HG02840 (cell line): ENCODE results near the gene EPHB1.

Experiments used
- ATAC-seq: cut with Tn5 transposase; IDR thresholded peaks from one replicate; pipeline ENCODE4 v1.9.1; 2021; ENCODE audit warnings: mild to moderate bottlenecking, moderate library complexity, moderate number of reproducible peaks; ENCODE audit not compliant: unreplicated experiment, low FRiP score

The EPHB1 gene

GRCh38 chr3:134901461-134901860, 106.4 kb downstream of the EPHB1 start:
- ATAC-seq = no peak

- peak; percentile 34 for ATAC-seq
Measured at GRCh38 chr3:134903837-134904236, 108.8 kb downstream of the EPHB1 start.

- peak; percentile 85 for ATAC-seq
Measured at GRCh38 chr3:134904241-134904771, 109.2 kb downstream of the EPHB1 start.

- ATAC-seq = no peak
Measured at GRCh38 chr3:134904776-134905646, 110.0 kb downstream of the EPHB1 start.

GRCh38 chr3:134905647-134905935, 110.5 kb downstream of the EPHB1 start:
- no peak for ATAC-seq

- ATAC-seq = no peak
Measured at GRCh38 chr3:134908271-134908670, 113.2 kb downstream of the EPHB1 start.

- no peak for ATAC-seq
Measured at GRCh38 chr3:134910026-134910425, 115.0 kb downstream of the EPHB1 start.

- no peak for ATAC-seq
Measured at GRCh38 chr3:134911586-134912548, 116.8 kb downstream of the EPHB1 start.

- no peak for ATAC-seq
Measured at GRCh38 chr3:134916276-134916961, 121.4 kb downstream of the EPHB1 start.

- no peak for ATAC-seq
Measured at GRCh38 chr3:134917631-134918030, 122.6 kb downstream of the EPHB1 start.

- ATAC-seq = peak; percentile 82
Measured at GRCh38 chr3:134918441-134918840, 123.4 kb downstream of the EPHB1 start.

- ATAC-seq = no peak
Measured at GRCh38 chr3:134922101-134922500, 127.0 kb downstream of the EPHB1 start.

- no peak for ATAC-seq
Measured at GRCh38 chr3:134922866-134923265, 127.8 kb downstream of the EPHB1 start.

- ATAC-seq = no peak
Measured at GRCh38 chr3:134923286-134923685, 128.2 kb downstream of the EPHB1 start.

- no peak for ATAC-seq
Measured at GRCh38 chr3:134927599-134927998, 132.5 kb downstream of the EPHB1 start.

GRCh38 chr3:134928392-134928791, 133.3 kb downstream of the EPHB1 start:
- no peak for ATAC-seq

- ATAC-seq = no peak
Measured at GRCh38 chr3:134928819-134929218, 133.8 kb downstream of the EPHB1 start.

- ATAC-seq = peak; percentile 56
Measured at GRCh38 chr3:134929976-134930375, 134.9 kb downstream of the EPHB1 start.

GRCh38 chr3:134931045-134931785, 136.2 kb downstream of the EPHB1 start:
- ATAC-seq = no peak

GRCh38 chr3:134932035-134932434, 137.0 kb downstream of the EPHB1 start:
- no peak for ATAC-seq
